ENCODE data around the gene CUL1.

DNA sequence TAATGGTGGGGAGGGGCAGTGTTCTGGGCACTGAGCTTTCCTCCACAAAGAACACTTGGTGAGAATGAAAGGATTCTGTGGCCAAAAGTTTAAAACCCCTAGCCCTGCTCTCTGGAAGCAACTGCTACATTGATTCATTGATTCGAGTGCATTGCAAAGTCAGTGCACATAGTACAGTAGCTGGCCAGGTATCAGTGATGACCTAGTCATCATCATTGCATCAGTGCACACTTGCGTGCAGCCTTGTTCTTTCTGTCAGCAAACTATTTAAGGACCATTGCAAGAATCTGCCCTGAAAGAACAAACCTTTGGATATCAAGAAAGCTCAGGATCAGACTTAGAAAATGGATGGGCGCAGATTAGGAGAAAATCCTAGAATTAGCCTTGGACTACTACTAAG is 47.4 kb downstream of the CUL1 start:
- TF ChIP-seq ELF4 (IDR thresholded peaks at IDR 0.05) (no peak), ZNF384 (IDR thresholded peaks at IDR 0.05) (no peak)

All from HEK293T (cell line).